ENCODE data around the gene AP1G1. TPM values are rescaled to one million over a fixed set of nuclear protein-coding genes. Genes with fewer than 3 reads are reported as not detected.

Gene AP1G1
- 10 to 100 TPM; 47.8 to 54.1 (median 52.5) TPM for total RNA-seq
- long read RNA-seq, partial matches to known transcripts, result 0 of 5 reads
- long read RNA-seq, other reads (novel, unspliced or antisense), result 5 of 5 reads

DNA sequence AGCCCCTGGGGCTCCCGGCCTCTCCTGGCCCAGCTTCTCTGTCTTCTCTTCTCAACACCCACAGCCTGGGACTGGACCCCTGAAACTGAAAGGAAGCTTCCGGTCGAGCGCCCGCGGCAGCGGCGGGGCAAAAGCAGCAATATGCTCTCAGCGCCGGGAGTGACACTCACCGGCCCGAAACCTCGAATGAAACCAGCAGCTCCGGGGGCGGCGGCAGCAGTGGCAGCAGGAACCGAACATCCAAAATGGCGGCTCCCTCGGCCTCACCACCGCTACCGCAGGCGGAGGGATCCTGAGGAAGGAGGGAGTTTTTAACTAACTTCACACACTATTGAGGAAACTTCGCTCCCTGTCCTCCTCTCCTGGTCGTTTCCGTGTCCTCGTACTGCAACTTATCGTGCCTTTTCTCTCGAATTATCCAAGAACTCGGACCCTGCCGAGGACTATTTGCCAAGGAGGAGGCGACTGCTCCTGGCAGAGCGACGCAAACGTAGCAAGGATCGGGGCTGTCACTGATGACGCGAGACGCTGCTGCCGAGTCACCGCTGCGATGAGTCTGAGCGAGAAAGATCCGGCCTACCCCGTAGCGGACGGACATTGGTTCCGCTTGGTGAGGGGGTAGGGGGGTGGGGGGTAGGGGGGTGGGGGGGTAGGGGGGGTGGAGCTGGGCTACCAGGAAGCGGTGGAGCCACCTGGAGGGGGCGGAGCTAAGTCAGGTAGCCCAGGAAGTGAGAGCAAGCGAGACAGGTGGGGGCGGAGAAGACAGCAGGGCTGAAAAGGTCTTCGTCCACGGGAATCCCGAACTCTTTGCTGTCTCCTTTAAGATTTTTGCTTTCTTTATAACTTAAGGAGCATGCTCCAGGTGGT lies at the start of gene AP1G1:
AP1G1 (minus strand) TSS at position 242 of the 867 bp plus-strand sequence. CDS start 19,355 bp downstream, outside the sequence.
- Histone ChIP-seq H3K27me3 (no peaks in the 10 kb centered on the region), H3K4me1 (peaks cover 0 to 29% (median 14%) of the 10 kb centered on the region in 4 donors), H3K4me3 (peak within 1 kb of the TSS; percentile 86 to 90 (median 86)), H3K27ac (peak within 1 kb of the TSS; percentile 96 to 99 (median 97)), H3K9me3 (no peaks in the 10 kb centered on the region), H3K36me3 (peaks cover 0 to 4% (median 0%) of the 10 kb centered on the region in 4 donors)
- WGBS (ENCODE audit: insufficient coverage, low coverage, low lambda C conversion rate, missing lambda C conversion rate), result 0% methylated on average over 25 of the region's 54 CpGs
- ATAC-seq (peak; percentile 94 to 98 (median 95)), DNase-seq (peak; percentile 96 to 98 (median 97))
- intact Hi-C loops (cut with DNase I), result no loop called here
- TF ChIP-seq POLR2A (IDR thresholded peaks at IDR 0.05), result peak; percentile 62
- TF ChIP-seq CTCF (IDR thresholded peaks at IDR 0.05), result no peak

DNA sequence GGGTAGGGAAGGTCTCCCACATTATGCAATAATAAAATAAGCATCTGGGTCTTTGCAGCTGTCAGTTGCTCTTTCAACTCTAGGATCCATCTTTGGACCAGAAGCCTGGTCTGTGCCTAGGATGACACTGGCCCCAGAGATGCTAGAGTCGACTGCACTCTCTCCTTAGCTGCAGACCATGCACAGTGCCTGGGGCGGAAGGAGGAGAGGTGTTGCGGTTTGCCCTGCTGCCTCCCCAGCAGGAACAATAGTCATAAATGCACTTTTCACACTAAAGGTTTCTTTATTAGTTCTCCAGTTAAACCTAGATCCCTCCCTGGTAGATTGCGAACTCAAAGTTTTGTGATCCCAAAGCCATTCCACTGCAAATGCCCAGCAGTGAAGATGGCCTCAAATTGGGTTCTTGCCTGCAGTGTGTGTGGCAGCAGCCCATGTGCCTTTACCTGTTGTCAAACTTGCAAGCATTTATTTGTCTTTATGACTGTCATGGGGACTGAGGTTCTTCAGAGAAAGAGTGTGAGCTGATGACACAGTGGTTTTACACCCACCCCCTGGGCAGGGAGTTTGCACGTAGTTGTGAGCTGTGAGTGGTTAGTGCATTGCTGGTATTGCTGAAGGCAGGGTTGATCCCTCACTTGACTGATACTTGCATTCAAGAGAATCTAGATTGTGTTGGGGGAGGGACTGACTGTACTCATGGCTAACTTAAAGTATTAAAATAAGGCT lies 47.5 kb upstream of the AP1G1 start:
- H3K9me3 ChIP-seq, result no peaks in the 10 kb centered on the region
- H3K27me3 ChIP-seq, result no peaks in the 10 kb centered on the region
- TF ChIP-seq POLR2A (IDR thresholded peaks at IDR 0.05) (no peak), CTCF (IDR thresholded peaks at IDR 0.05) (no peak)
- no peak overlapping the region for H3K4me3 ChIP-seq
- DNase-seq, result no peak
- H3K36me3 ChIP-seq, result peaks cover 0 to 12% (median 3%) of the 10 kb centered on the region in 4 donors
- 84% methylated on average over 5 of the region's 5 CpGs for WGBS (ENCODE audit: insufficient coverage, low coverage, low lambda C conversion rate, missing lambda C conversion rate)
- intact Hi-C loops (cut with DNase I), result no loop called here
- peak in 2 of 4 donors; percentile 17 to 21 for ATAC-seq
- peaks cover 0 to 9% (median 3%) of the 10 kb centered on the region in 4 donors for H3K4me1 ChIP-seq
- no peak overlapping the region for H3K27ac ChIP-seq

DNA sequence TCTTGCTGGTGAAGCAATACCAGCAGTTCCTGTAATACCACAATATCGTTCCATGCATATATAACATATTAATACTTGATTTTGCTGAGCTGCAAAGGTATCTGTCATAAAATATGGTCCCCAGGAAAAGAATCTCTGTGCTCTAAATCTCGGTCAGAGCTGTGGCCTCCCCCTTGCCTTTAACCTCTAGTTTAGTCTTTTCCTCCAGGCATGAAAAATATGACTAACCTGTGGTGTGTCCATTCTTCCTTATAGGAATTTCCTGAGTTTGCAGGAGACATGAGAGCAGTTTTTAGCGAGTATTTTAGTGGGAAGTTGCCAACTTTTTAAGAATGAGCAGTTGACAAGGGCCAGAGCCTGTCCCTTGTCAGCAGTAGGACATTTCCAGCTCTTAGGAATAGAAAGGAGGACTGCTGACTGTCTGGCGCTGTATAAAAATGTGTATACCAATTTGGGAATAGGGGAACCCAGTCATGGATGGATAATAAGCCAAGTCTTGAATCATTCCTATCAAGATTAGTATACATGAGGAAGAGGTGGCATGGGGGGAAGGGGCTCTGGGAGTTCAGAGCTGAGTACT lies 45.8 kb upstream of the AP1G1 start:
- peaks cover 0 to 21% (median 5%) of the 10 kb centered on the region in 4 donors for H3K36me3 ChIP-seq
- no peaks in the 10 kb centered on the region for H3K9me3 ChIP-seq
- no peak overlapping the region for H3K27ac ChIP-seq
- no peaks in the 10 kb centered on the region for H3K27me3 ChIP-seq
- ATAC-seq, result no peak
- H3K4me3 ChIP-seq, result no peak overlapping the region
- 71% methylated on average over 4 of the region's 4 CpGs for WGBS (ENCODE audit: insufficient coverage, low coverage, low lambda C conversion rate, missing lambda C conversion rate)
- intact Hi-C loops (cut with DNase I), result no loop called here
- no peak for DNase-seq
- TF ChIP-seq POLR2A (IDR thresholded peaks at IDR 0.05) (no peak), CTCF (IDR thresholded peaks at IDR 0.05) (no peak)
- peaks cover 0 to 9% (median 3%) of the 10 kb centered on the region in 4 donors for H3K4me1 ChIP-seq

- WGBS (ENCODE audit: insufficient coverage, low coverage, low lambda C conversion rate, missing lambda C conversion rate), result 76% methylated on average over 4 of the region's 4 CpGs
- Histone ChIP-seq H3K9me3 (no peaks in the 10 kb centered on the region), H3K4me3 (no peak overlapping the region), H3K27me3 (no peaks in the 10 kb centered on the region), H3K36me3 (peaks cover 0 to 32% (median 11%) of the 10 kb centered on the region in 4 donors), H3K4me1 (no peaks in the 10 kb centered on the region), H3K27ac (no peak overlapping the region)
- ATAC-seq (no peak), DNase-seq (no peak)
- intact Hi-C loops (cut with DNase I), result no loop called here
- TF ChIP-seq CTCF (IDR thresholded peaks at IDR 0.05), result no peak
- no peak for TF ChIP-seq POLR2A (IDR thresholded peaks at IDR 0.05)
These were observed 44.8 kb upstream of the AP1G1 start for GRCh38 chr16:71853413-71853812.

All from right lobe of liver (tissue), 6 donors.